COLO668 (cell line): Measurements from ENCODE around the gene CCDC63.
"Not testable (repeated sequence)": the region's sequence is repeated elsewhere in the genome, so short reads cannot be mapped to it uniquely, and the experiment has no call there.

Source experiments
- DNase-seq: peaks from one replicate; lab custom pipeline; 2025; ENCODE audit not compliant: unreplicated experiment; lab: John Stamatoyannopoulos, UW

CCDC63 gene

DNA sequence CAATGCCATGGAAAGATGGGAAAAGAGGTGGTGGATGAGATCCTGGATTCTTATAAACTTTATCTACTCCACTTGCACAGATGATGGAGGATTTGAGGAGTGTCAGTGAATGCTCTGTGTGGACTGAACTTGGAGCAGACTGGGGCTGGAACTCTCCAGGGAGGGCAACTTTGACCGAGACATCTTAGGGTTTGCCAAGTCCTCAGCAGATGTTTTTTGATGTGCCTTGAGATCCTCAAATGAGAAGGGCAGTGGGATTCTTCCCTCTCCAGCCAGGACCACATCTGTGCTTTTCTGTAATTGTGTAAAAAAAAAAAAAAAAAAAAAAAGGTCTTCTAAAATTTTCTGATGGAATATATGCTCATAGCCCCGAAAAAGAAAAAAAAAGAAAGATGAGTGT is 96.6 kb downstream of the CCDC63 start:
- no peak for DNase-seq

DNA sequence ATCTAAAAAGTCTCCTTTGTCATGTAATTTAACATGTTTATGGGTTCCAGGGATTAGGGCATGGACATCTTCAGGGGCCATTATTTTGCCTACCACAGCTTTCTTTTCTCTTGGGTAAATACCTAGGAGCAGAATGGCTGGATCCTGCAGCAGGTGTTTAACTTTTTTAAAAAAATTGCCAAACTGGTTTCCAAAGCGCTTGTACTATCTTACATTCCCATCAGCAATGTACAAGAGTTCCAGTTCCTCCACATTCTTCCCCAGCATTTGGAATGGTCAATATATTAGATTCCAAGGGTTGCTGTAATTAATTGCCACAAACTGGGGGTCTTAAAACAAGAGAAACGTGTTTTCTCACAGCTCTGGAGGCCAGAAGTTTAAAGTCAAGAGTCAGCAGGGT is 101.3 kb downstream of the CCDC63 start:
- no peak for DNase-seq

DNA sequence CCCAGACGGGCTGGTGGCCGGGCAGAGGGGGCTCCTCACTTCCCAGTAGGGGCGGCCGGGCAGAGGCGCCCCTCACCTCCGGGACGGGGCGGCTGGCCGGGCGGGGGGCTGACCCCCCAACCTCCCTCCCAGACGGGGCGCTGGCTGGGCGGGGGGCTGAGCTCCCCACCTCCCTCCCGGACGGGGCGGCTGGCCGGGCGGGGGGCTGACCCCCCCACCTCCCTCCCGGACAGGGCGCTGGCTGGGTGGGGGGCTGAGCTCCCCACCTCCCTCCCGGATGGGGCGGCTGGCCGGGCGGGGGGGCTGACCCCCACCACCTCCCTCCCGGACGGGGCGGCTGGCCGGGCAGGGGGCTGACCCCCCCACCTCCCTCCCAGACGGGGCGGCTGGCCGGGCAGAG is 103.7 kb downstream of the CCDC63 start:
- not testable (repeated sequence) for DNase-seq

DNA sequence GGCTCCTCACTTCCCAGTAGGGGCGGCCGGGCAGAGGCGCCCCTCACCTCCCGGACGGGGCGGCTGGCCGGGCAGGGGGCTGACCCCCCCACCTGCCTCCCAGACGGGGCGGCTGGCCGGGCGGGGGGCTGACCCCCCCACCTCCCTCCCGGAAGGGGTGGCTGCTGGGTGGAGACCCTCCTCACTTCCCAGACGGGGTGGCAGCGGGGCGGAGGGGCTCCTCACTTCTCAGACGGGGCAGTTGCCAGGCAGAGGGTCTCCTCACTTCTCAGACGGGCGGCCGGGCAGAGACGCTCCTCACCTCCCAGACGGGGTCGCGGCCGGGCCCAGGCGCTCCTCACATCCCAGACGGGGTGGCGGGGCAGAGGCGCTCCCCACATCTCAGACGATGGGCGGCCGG is 104.1 kb downstream of the CCDC63 start:
- DNase-seq = not testable (repeated sequence)
